IMR-90 (cell line): Measurements from ENCODE around the gene COL23A1. TPM values are rescaled to one million over a fixed set of nuclear protein-coding genes. Genes with fewer than 3 reads are reported as not detected.

Experiments
- ATAC-seq: fragments of 200-7000 bp; cut with Tn5 transposase; 2 replicates; pipeline ENCODE4 v1.9.1; 2020; ENCODE audit warnings: low read depth, mild to moderate bottlenecking, moderate library complexity
- BruUV-seq: library from RNA; stranded (reverse); fragments of 400-500 nt; replicated peaks from 2 replicates; lab custom pipeline; 2021; lab: Mats Ljungman, UMichigan
- CTCF ChIA-PET: fragments of 300-600 bp; formaldehyde crosslinking; extraction: SDS; loops from one replicate; lab custom pipeline; 2021; ENCODE audit warnings: antibody characterized with exemption; lab: Yijun Ruan, JAX
- POLR2A ChIA-PET: fragments of 300-600 bp; sonication (Branson Sonifier 250); formaldehyde crosslinking; loops from one replicate; lab custom pipeline; 2022; ENCODE audit warnings: antibody characterized with exemption; ENCODE audit not compliant: unreplicated experiment; lab: Charles Lee
- DNase-seq: peaks from one replicate; pipeline ENCODE4 v3.0.0; 2013
- H2AFZ ChIP-seq: replicated peaks from 2 replicates; pipeline ENCODE3; 2013; ENCODE audit warnings: low read length, mild to moderate bottlenecking; ENCODE audit not compliant: poor library complexity
- H2AK5ac ChIP-seq: 2 replicates; pipeline ENCODE4 v1.6.1; 2013; ENCODE audit warnings: low read depth, low read length, inconsistent platforms
- H2AK9ac ChIP-seq: replicated peaks from 2 replicates; pipeline ENCODE3; 2013; ENCODE audit warnings: mild to moderate bottlenecking, low read depth, low read length, moderate library complexity; ENCODE audit not compliant: poor library complexity
- H2BK120ac ChIP-seq: 2 replicates; pipeline ENCODE4 v1.6.1; 2013; ENCODE audit warnings: low read depth, low read length, inconsistent platforms
- H2BK15ac ChIP-seq: 3 replicates; pipeline ENCODE4 v1.6.1; 2013; ENCODE audit warnings: low read depth, low read length, inconsistent platforms
- H2BK20ac ChIP-seq: 2 replicates; pipeline ENCODE4 v1.6.1; 2013; ENCODE audit warnings: low read depth, mild to moderate bottlenecking, inconsistent platforms, low read length, moderate library complexity
- H2BK5ac ChIP-seq: 2 replicates; pipeline ENCODE4 v1.6.1; 2013; ENCODE audit warnings: mild to moderate bottlenecking, low read depth, low read length, inconsistent platforms; ENCODE audit not compliant: poor library complexity, severe bottlenecking
- H3K14ac ChIP-seq: replicated peaks from 2 replicates; pipeline ENCODE4 v1.6.1; 2013; ENCODE audit warnings: low read depth, low read length, inconsistent platforms
- H3K18ac ChIP-seq: 2 replicates; pipeline ENCODE4 v1.6.1; 2013; ENCODE audit warnings: low read depth, low read length, control low read depth
- H3K23ac ChIP-seq: 2 replicates; pipeline ENCODE4 v1.6.1; 2013; ENCODE audit warnings: low read depth, low read length, inconsistent platforms
- H3K27ac ChIP-seq: 2 replicates; pipeline ENCODE4 v1.5.1; 2013; ENCODE audit warnings: mild to moderate bottlenecking, control low read depth, low read length; ENCODE audit not compliant: insufficient read depth
- H3K27me3 ChIP-seq: 2 replicates; pipeline ENCODE4 v1.6.1; 2013; ENCODE audit warnings: low read length; ENCODE audit not compliant: control insufficient read depth, insufficient read depth
- H3K36me3 ChIP-seq: 2 replicates; pipeline ENCODE4 v1.6.1; 2013; ENCODE audit warnings: low read length, mixed read lengths; ENCODE audit not compliant: control insufficient read depth, insufficient read depth
- H3K4ac ChIP-seq: 2 replicates; pipeline ENCODE4 v1.6.1; 2013; ENCODE audit warnings: low read depth, low read length, inconsistent platforms
- H3K4me1 ChIP-seq: 2 replicates; pipeline ENCODE4 v1.6.1; 2013; ENCODE audit warnings: low read length, mixed read lengths; ENCODE audit not compliant: control insufficient read depth, insufficient read depth
- H3K4me2 ChIP-seq: 2 replicates; pipeline ENCODE4 v1.6.1; 2013; ENCODE audit warnings: low read depth, mild to moderate bottlenecking, control low read depth, low read length, moderate library complexity
- H3K4me3 ChIP-seq: 2 replicates; pipeline ENCODE4 v1.5.1; 2013; ENCODE audit warnings: low read depth, mild to moderate bottlenecking, control low read depth, low read length, moderate library complexity; ENCODE audit not compliant: insufficient read depth
- H3K56ac ChIP-seq: 2 replicates; pipeline ENCODE4 v1.6.1; 2013; ENCODE audit warnings: low read length, inconsistent platforms; ENCODE audit not compliant: insufficient read depth; ENCODE audit errors: extremely low read depth
- H3K79me1 ChIP-seq, 2 experiments: 2 replicates each; pipeline ENCODE4 v1.6.1; 2013; ENCODE audit warnings: low read length in 2 of 2, inconsistent platforms in 1 of 2, low read depth in 1 of 2
- H3K9ac ChIP-seq: 2 replicates; pipeline ENCODE4 v1.6.1; 2013; ENCODE audit warnings: low read depth, low read length, control low read depth
- H3K9me1 ChIP-seq: 2 replicates; pipeline ENCODE4 v1.6.1; 2013; ENCODE audit warnings: low read length, inconsistent platforms; ENCODE audit not compliant: insufficient read depth
- H3K9me3 ChIP-seq: 2 replicates; pipeline ENCODE4 v1.6.1; 2013; ENCODE audit warnings: low read length; ENCODE audit not compliant: control insufficient read depth, insufficient read depth
- H4K20me1 ChIP-seq: 2 replicates; pipeline ENCODE4 v1.6.1; 2013; ENCODE audit warnings: low read length, inconsistent platforms; ENCODE audit not compliant: insufficient read depth
- H4K5ac ChIP-seq: 2 replicates; pipeline ENCODE4 v1.6.1; 2013; ENCODE audit warnings: mild to moderate bottlenecking, low read depth, low read length, control low read depth
- H4K8ac ChIP-seq, 2 experiments: 2 replicates each; pipeline ENCODE4 v1.6.1; 2013; ENCODE audit warnings: low read depth in 2 of 2, low read length in 2 of 2, control low read depth in 1 of 2, inconsistent platforms in 1 of 2
- H4K91ac ChIP-seq: 2 replicates; pipeline ENCODE4 v1.6.1; 2013; ENCODE audit warnings: low read depth, low read length, inconsistent platforms; ENCODE audit not compliant: insufficient read depth
- CTCF ChIP-seq: conservative IDR thresholded peaks from 2 replicates; pipeline ENCODE4 v1.5.1; 2012; ENCODE audit warnings: mild to moderate bottlenecking, low read depth, low read length, improper control_type of control experiment
- MAFK ChIP-seq: IDR thresholded peaks from 2 replicates; pipeline ENCODE4 v1.6.1; 2012; ENCODE audit warnings: low read depth, low read length, improper control_type of control experiment
- MAZ ChIP-seq: IDR thresholded peaks from 2 replicates; pipeline ENCODE4 v1.6.1; 2012; ENCODE audit warnings: low read depth, mild to moderate bottlenecking, low read length, improper control_type of control experiment, moderate library complexity, borderline replicate concordance
- NFE2L2 ChIP-seq: fragments of 150-350 bp; IDR thresholded peaks from 2 replicates; pipeline ENCODE4 v1.6.1; 2016; ENCODE audit warnings: low read depth, mild to moderate bottlenecking, low read length
- USF2 ChIP-seq: fragments of 150-350 bp; IDR thresholded peaks from 2 replicates; pipeline ENCODE4 v1.6.1; 2017; ENCODE audit warnings: mild to moderate bottlenecking, antibody characterized with exemption, low read length, low read depth
- WGBS, 2 experiments: methylation state at CpG; one replicate each; pipeline versions ENCODE4 v1.1.5 to v1.1.7; 2013; ENCODE audit warnings: missing lambda C conversion rate in 2 of 2; ENCODE audit not compliant: insufficient read length in 1 of 2; ENCODE audit errors: extremely low coverage in 2 of 2; 5-methylcytosine and 5-hydroxymethylcytosine counted together
- dilution Hi-C: fragments of 300-500 bp; cut with HindIII; formaldehyde crosslinking; loops from one replicate; pipeline ENCODE4 v1.14.3; 2018; ENCODE audit warnings: low sequenced_read_pairs; ENCODE audit not compliant: unreplicated experiment
- in situ Hi-C: fragments of 300-500 bp; cut with MboI; formaldehyde crosslinking; loops from 3 replicates; pipeline ENCODE4 v1.14.3; 2019; ENCODE audit warnings: low sequenced_read_pairs, inconsistent platforms, mixed read lengths
- intact Hi-C: fragments of 100-400 bp; cut with micrococcal nuclease; formaldehyde crosslinking; loops from 2 replicates; pipeline ENCODE4 v1.10.0; 2022
- polyA plus RNA-seq, 3 experiments: library from polyadenylated mRNA; depleted of rRNA; stranded (reverse); fragments of >200 nt; gene quantifications; 2 replicates each; pipeline ENCODE4 v1.2.3, GENCODE V29; 2012; ENCODE audit warnings: low replicate concordance in 1 of 3
- total RNA-seq: library from RNA; depleted of rRNA; stranded (reverse); fragments of >200 nt; gene quantifications from 2 replicates; pipeline ENCODE4 v1.2.3, GENCODE V29; 2012

Gene COL23A1
- total and polyA plus RNA-seq, 2 of the 4 experiments (the other 2 are of a cell fraction), result not detected

GRCh38 chr5:178373711-178374110 is 216.5 kb downstream of the COL23A1 start:
- Histone ChIP-seq H3K27me3 (no peaks in the 10 kb centered on the region), H2AFZ (no peak overlapping the region), H2AK5ac (no peak overlapping the region), H3K36me3 (no peaks in the 10 kb centered on the region), H3K79me1 (no peaks in the 10 kb centered on the region), H3K18ac (no peak overlapping the region), H4K8ac (no peak overlapping the region), H2BK20ac (no peak overlapping the region), H3K9me1 (no peaks in the 10 kb centered on the region), H3K9me3 (peaks cover 29% of the 10 kb centered on the region), H3K56ac (no peak overlapping the region), H4K91ac (no peak overlapping the region), H3K9ac (no peak overlapping the region), H4K5ac (no peak overlapping the region), H3K4me2 (no peak overlapping the region), H3K23ac (no peak overlapping the region), H3K14ac (no peak overlapping the region), H2BK15ac (no peak overlapping the region), H2BK5ac (no peak overlapping the region), H3K4me1 (peaks cover 2% of the 10 kb centered on the region; the same call in 1 of the 2 replicates), H2AK9ac (no peak overlapping the region), H3K4ac (no peak overlapping the region), H3K4me3 (no peak overlapping the region), H4K20me1 (no peaks in the 10 kb centered on the region), H2BK120ac (no peak overlapping the region), H3K27ac (no peak overlapping the region)
- ChIA-PET CTCF (no interaction called here), POLR2A (no interaction called here)
- ATAC-seq (no peak), DNase-seq (no peak)
- in situ Hi-C loops (no loop called here), dilution Hi-C loops (no loop called here), intact Hi-C loops (no loop called here)
- no TSS peak for BruUV-seq
- 85% methylated on average over 13 of the region's 16 CpGs; no CpG with 5 or more reads in 1 of the 2 experiments for WGBS, 2 experiments
- TF ChIP-seq CTCF (no peak), USF2 (no peak), MAFK (no peak), NFE2L2 (no peak), MAZ (no peak)
